ENCODE results near the gene TOM1. TPM values are rescaled to one million over a fixed set of nuclear protein-coding genes. Genes with fewer than 3 reads are reported as not detected.
A peak's percentile ranks its signal among the peaks of the same experiment; 100 is the strongest.

Gene TOM1
- total RNA-seq: 48.2 TPM

DNA sequence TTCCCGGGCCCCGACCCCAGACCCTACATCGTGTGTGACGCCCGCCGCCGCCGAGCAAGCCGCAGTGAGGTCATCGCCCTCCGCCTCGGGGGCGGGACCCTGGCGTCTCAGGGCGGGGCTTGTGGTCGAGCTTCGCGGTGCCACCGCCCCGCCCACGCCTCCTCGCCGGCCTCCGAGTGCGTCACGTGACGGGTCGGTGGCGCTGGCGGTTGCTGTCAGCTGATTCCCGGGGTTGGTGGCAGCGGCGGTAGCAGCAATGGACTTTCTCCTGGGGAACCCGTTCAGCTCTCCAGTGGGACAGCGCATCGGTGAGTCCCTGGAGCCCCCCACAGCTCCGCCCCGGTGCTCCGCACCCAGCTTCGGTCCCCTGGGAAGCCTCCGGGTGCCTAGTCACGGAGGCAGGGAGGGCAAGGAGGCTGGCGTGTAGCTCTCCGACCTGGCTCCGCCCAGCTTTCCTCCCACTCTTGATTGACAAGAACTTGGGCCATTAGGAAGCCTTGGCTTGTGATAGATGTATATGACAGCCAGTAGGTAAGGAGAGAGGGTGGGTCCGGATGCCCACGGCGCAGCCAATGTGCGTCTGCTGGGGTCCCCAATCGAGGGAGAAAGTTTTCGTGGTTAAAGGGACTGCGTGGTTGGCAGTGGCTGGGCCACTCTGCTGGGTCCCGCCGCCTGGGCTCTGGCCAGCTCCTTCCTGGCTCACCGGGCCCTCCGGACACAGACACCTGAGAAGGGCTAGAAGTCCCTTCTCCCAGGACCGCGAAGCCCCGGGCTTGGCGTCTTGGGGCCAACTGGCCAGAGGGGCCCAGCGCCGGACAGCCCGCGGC is at the start of gene TOM1:
TSS of gene TOM1 (plus strand) at position 222 of the 827 bp plus-strand sequence. CDS start at position 257, 35 bp downstream.
- intact Hi-C loops (cut with DNase I): no loop called here
- DNase-seq (ENCODE audit: low spot score): peak; percentile 98
- ATAC-seq: peak; percentile 98

- no peak for DNase-seq (ENCODE audit: low spot score)
- no peak for ATAC-seq
- intact Hi-C loops (cut with DNase I): no loop called here
Measured at GRCh38 chr22:35250156-35250555, 49.5 kb upstream of the TOM1 start.

- no peak for ATAC-seq
- no peak for DNase-seq (ENCODE audit: low spot score)
- intact Hi-C loops (cut with DNase I): no loop called here
Measured at GRCh38 chr22:35253946-35254345, 45.7 kb upstream of the TOM1 start.

DNA sequence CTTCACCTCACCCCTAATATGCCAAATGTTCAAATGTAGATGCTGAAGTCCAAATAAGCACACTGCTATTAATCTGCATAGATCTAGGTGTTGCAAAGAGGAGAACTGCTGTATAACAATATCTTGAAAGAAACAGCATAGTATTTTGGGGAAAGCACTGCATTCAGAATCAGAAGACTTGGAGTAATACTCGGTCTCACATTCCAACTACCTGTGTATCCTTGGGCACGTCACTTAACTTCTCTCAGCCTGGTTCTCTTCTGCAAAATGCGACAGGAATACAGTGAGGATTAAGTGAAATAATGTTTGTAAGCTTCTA is 42.7 kb upstream of the TOM1 start:
- no peak for ATAC-seq
- intact Hi-C loops (cut with DNase I): no loop called here
- no peak for DNase-seq (ENCODE audit: low spot score)

GRCh38 chr22:35257321-35258190 is 42.1 kb upstream of the TOM1 start, which contains the start of gene HMGXB4:
Gene HMGXB4, plus strand, starts transcription at chr22:35257493. Its CDS starts 4,898 bp downstream, at chr22:35262391.
- peak; percentile 98 for ATAC-seq
- intact Hi-C loops (cut with DNase I): no loop called here
- peak; percentile 91 for DNase-seq (ENCODE audit: low spot score)

DNA sequence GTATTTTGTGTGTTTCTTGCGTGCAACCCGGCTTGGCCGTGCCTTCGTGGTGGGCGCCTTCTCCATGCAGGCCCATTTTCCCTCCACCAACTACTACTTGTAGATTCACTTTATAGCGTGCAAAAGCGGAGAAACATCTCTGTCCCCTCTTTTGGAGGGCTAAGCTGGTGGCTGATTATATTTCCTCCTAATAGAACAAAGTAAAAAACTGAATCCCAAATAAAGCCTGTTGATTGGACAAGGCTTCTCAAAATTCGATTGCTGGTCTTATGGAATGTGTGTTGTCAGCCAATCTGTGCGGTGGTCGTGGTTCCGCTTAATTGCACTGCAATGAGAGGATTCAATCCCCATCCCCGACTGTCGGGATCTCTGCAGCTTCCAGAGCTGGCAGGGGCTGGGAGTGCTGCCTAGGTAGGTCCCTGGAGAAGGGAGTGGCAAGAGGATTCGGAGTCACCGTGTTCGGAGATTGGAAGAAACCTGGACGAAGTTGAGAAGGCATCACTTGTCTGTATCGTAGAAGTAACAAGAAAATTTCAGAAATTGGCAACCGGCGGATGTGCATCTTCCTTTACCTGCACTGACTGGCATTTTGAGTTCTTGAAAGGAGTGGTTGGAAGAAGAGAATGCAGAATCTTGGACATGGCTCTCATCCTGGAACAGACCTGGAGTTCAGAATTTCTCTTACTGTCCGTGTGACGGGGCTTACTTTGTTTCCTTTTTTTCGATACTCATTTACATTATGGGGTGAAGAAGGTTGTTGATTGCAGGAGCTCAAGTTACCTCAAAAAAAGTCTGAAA is 41.3 kb upstream of the TOM1 start:
- ATAC-seq (no peak), DNase-seq (ENCODE audit: low spot score) (no peak)
- intact Hi-C loops (cut with DNase I): no loop called here

DNA sequence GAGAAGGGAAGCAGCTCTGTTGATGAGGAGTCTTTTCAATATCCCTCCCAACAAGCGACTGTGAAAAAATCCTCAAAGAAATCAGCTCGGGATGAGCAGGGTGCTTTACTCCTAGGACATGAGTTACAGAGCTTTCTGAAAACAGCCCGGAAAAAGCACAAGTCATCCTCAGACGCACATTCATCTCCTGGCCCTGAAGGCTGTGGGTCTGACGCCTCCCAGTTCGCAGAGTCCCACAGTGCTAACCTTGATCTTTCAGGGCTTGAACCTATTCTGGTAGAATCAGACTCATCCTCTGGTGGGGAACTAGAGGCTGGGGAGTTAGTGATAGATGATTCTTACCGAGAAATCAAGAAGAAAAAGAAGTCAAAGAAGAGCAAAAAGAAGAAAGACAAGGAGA is 34.7 kb upstream of the TOM1 start:
- intact Hi-C loops (cut with DNase I): no loop called here

DNA sequence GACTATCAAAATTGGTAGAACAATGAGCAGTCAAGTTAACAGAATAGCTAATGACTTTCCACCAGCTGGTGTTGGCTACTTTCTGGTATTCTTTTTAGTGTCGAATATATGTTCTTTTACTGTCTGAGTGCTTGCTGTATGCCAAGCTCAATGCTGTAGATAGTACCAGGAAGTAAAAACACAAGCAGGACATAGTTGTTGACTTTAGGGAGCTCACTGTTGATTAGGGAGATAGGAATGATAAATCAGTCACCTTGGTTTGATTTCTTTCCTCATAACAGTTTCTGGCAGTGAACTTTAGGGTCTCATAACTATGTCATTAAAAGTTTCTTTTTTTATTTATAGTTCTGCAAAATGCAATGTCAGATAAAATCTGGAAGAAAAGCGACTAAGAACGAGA is 33.4 kb upstream of the TOM1 start:
- no peak for DNase-seq (ENCODE audit: low spot score)
- intact Hi-C loops (cut with DNase I): no loop called here
- no peak for ATAC-seq

More for the DNA sequence above, 34.7 kb upstream of the TOM1 start:
- DNase-seq (ENCODE audit: low spot score) (no peak), ATAC-seq (no peak)

DNA sequence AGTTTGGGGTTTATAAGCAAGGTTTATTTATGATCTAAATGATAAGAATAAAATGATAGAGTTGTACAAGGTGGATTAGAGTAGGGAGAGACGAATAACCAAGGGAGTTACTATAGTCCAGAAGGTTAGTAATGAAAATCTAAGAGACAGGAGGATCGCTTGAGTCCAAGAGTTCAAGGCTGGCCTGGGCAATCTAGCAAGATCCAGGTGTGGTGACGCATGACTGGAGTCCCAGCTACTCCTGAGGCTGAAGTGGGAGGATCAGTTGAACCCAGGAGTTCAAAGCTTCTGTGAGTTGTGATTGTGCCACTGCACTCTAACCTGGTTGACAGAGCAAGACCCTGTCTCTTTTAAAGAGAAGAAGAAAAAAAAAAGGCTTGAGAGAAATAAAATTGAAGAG is 30.1 kb upstream of the TOM1 start:
- intact Hi-C loops (cut with DNase I): no loop called here
- no peak for DNase-seq (ENCODE audit: low spot score)
- ATAC-seq: no peak

- no peak for DNase-seq (ENCODE audit: low spot score)
- intact Hi-C loops (cut with DNase I): no loop called here
Measured at GRCh38 chr22:35274154-35274871, 25.4 kb upstream of the TOM1 start.

GRCh38 chr22:35275580-35275979 is 24.1 kb upstream of the TOM1 start:
- DNase-seq (ENCODE audit: low spot score) (no peak), ATAC-seq (no peak)
- intact Hi-C loops (cut with DNase I): no loop called here

More at GRCh38 chr22:35274154-35274871, 25.4 kb upstream of the TOM1 start:
- no peak for ATAC-seq

DNA sequence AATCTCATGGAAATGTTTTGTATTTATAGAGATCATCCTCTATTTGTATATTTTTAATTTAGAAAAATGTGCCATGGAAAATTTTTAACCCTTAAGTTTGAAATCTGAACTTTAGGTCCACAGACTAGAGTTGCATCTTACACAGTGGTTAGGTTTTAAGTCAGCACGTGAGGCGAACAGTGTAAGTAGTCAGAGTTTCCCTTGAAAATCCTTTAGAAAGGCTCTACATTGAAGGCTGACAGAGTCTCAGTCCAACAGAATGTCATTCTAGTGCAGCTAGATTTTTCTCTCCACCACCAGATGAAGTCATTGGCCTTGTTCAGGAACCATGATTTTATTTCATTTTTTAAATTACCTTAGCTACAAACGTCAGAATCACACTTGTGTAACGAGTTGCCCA is 23.7 kb upstream of the TOM1 start:
- intact Hi-C loops (cut with DNase I): no loop called here

DNA sequence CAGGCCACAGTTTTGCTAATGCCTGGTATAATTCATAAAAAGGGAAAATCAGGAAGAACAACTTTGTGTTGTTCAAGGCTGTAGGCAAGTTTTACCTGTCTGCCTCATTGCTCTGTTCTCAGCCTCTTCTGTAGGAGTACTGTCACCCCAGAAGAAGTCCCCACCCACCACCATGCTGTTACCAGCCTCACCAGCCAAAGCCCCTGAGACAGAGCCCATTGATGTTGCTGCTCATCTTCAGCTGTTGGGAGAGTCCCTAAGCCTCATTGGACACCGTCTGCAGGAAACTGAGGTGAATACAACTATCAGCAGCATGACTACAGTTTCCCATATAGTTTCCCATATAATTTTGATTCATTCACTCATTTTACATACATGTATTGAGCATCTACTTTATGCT is 11.6 kb upstream of the TOM1 start:
- intact Hi-C loops (cut with DNase I): no loop called here
- DNase-seq (ENCODE audit: low spot score): no peak
- no peak for ATAC-seq

More for the DNA sequence above, 23.7 kb upstream of the TOM1 start:
- DNase-seq (ENCODE audit: low spot score) (no peak), ATAC-seq (no peak)

GRCh38 chr22:35292786-35293185 is 6.9 kb upstream of the TOM1 start:
- DNase-seq (ENCODE audit: low spot score) (no peak), ATAC-seq (no peak)
- intact Hi-C loops (cut with DNase I): no loop called here

GRCh38 chr22:35296051-35296450 is 3.6 kb upstream of the TOM1 start:
- DNase-seq (ENCODE audit: low spot score) (no peak), ATAC-seq (no peak)
- intact Hi-C loops (cut with DNase I): no loop called here

GRCh38 chr22:35299217-35299672 is 449 bp upstream of the TOM1 start:
- ATAC-seq (no peak), DNase-seq (ENCODE audit: low spot score) (no peak)
- intact Hi-C loops (cut with DNase I): no loop called here

DNA sequence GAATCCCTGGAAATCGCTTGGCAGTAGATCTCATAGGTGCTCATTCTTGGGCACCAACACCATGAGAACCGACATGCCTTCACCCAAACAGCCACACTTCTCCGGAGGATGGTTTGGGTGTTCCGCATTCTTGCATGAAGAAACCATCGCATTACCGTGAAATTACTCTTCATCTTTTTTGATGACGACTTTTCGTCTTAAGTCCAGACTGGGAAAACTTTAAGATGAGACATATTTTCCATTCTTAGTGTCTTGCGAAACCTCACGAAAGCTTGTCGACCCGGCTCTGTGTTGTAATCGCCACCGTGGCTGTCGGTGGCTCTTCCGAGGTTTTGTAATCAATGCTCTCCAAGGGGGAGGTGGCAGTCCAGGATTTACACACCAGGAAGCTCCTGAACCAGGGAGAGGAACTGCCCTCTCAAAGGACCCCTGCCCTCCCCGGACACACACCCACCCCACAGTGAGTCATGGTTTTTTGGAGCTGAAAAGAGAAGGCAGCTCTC is 1.7 kb downstream of the TOM1 start:
- ATAC-seq (no peak), DNase-seq (ENCODE audit: low spot score) (peak; percentile 61)
- intact Hi-C loops (cut with DNase I): no loop called here

DNA sequence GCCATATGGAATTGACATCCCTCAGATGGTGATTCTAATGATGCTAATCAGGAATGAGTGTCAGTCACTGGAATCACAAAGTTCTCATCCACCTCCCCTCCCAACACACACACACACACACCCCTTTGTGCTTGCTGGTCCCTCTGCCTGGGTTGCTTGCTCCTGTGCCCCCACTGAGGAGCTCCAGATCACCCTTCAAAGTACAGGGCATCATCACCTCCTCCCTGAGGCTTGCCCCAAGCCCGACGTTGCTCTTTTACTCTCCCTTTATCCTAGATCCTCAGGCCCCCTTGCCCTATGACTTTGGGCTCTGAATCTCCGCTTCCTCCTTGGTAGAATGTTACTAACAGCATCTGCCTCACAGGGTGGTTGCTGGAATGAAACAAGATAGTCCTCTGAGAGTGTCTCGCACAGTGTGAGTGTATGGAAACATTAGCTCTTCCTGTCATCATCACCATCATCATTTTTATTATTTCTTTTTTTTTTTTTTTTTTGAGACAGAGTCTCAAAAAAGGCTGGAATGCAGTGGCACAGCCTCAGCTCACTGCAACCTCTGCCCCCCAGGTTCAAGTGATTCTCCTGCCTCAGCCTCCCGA is 3.4 kb downstream of the TOM1 start:
- ATAC-seq (no peak), DNase-seq (ENCODE audit: low spot score) (no peak)
- intact Hi-C loops (cut with DNase I): no loop called here

Measured in sciatic nerve (tissue), 2 donors.